Frontal cortex (tissue), 4 donors: ENCODE measurements around the gene GIT2. TPM values are rescaled to one million over a fixed set of nuclear protein-coding genes. Genes with fewer than 3 reads are reported as not detected.
A peak's percentile ranks its signal among the peaks of the same experiment; 100 is the strongest.

Experiments
- DNase-seq, 2 donors: peaks; one replicate each; pipeline ENCODE4 v3.0.0; 2012; ENCODE audit warnings: low spot score in 2 of 2
- FAIRE-seq: peaks from 2 replicates; lab custom pipeline; 2012; peaks lifted over from hg19 to GRCh38; lab: Jason Lieb, UNC
- total RNA-seq: library from RNA; depleted of rRNA; stranded (reverse); fragments of >200 nt; gene quantifications from one replicate; pipeline ENCODE4 v1.2.3, GENCODE V29; 2014
- donor health status: control.
- donor health status: control.
- donor health status: control.

GIT2 gene
- total RNA-seq, 1 donor from 2014 or later, result 20.4 TPM

- no peak for FAIRE-seq
Observed at GRCh38 chr12:110007881-110008280, 11.7 kb upstream of the GIT2 start.

GRCh38 chr12:110006115-110006514, 9.9 kb upstream of the GIT2 start:
- no peak for FAIRE-seq
- no peak for DNase-seq

More at GRCh38 chr12:110007881-110008280, 11.7 kb upstream of the GIT2 start:
- DNase-seq, result no peak

- FAIRE-seq (no peak), DNase-seq (no peak)
Observed at GRCh38 chr12:110005319-110005973, 9.3 kb upstream of the GIT2 start.

GRCh38 chr12:110004598-110004997, 8.4 kb upstream of the GIT2 start:
- FAIRE-seq, result no peak
- no peak for DNase-seq

GRCh38 chr12:110002676-110003515, 6.7 kb upstream of the GIT2 start:
- DNase-seq (no peak), FAIRE-seq (no peak)

- DNase-seq (no peak), FAIRE-seq (no peak)
Observed at GRCh38 chr12:110001596-110001995, 5.4 kb upstream of the GIT2 start.

GRCh38 chr12:109999983-110000505, 3.9 kb upstream of the GIT2 start:
- FAIRE-seq, result no peak
- no peak for DNase-seq

- DNase-seq, result no peak
- no peak for FAIRE-seq
Observed at GRCh38 chr12:109999649-109999971, 3.4 kb upstream of the GIT2 start.

- FAIRE-seq (no peak), DNase-seq (peak; percentile 86 to 89)
Observed at GRCh38 chr12:109998904-109999648, 2.9 kb upstream of the GIT2 start, which contains the start of gene ANKRD13A. Gene ANKRD13A (plus strand): TSS chr12:109999430. CDS start chr12:109999689, 259 bp downstream.

GRCh38 chr12:109998241-109998903, 2.2 kb upstream of the GIT2 start:
- DNase-seq (no peak), FAIRE-seq (no peak)

- FAIRE-seq, result no peak
- no peak for DNase-seq
Observed at GRCh38 chr12:109997393-109997792, 1.2 kb upstream of the GIT2 start.

GRCh38 chr12:109996483-109996853, 300 bp upstream of the GIT2 start:
- DNase-seq (no peak), FAIRE-seq (no peak)

- DNase-seq (no peak), FAIRE-seq (no peak)
Observed at GRCh38 chr12:109995361-109995685, 845 bp downstream of the GIT2 start.

GRCh38 chr12:109994401-109995175, 1.6 kb downstream of the GIT2 start:
- FAIRE-seq (no peak), DNase-seq (no peak)

- FAIRE-seq (no peak), DNase-seq (no peak)
Observed at GRCh38 chr12:109993091-109993490, 3.1 kb downstream of the GIT2 start.

- no peak for FAIRE-seq
- DNase-seq, result no peak
Observed at GRCh38 chr12:109991586-109991985, 4.6 kb downstream of the GIT2 start.

GRCh38 chr12:109989380-109989779, 6.8 kb downstream of the GIT2 start:
- DNase-seq (no peak), FAIRE-seq (no peak)

GRCh38 chr12:109988903-109989302, 7.3 kb downstream of the GIT2 start:
- no peak for FAIRE-seq
- no peak for DNase-seq

GRCh38 chr12:109988274-109988673, 7.9 kb downstream of the GIT2 start:
- DNase-seq (no peak), FAIRE-seq (no peak)
